ENCODE data around the gene BFSP1. TPM values are rescaled to one million over a fixed set of nuclear protein-coding genes. Genes with fewer than 3 reads are reported as not detected.

The BFSP1 gene
- total and polyA plus RNA-seq, 2 experiments from 2014 or later = 2.0 to 2.3 TPM

GRCh38 chr20:17523326-17523725 lies 7.9 kb downstream of the BFSP1 start:
- no peaks in the 10 kb centered on the region for H3K9me3 ChIP-seq (ENCODE audit: low read depth)
- no peaks in the 10 kb centered on the region for H3K27me3 ChIP-seq
- DNase-seq (ENCODE audit: low spot score) = no peak
- no peak overlapping the region for H3K4me2 ChIP-seq
- no peaks in the 10 kb centered on the region for H3K4me1 ChIP-seq (ENCODE audit: insufficient read depth)
- no peaks in the 10 kb centered on the region for H3K79me2 ChIP-seq
- no peak overlapping the region for H3K27ac ChIP-seq
- no peaks in the 10 kb centered on the region for H3K9me2 ChIP-seq (replicated peaks; ENCODE audit: insufficient read depth)
- TF ChIP-seq CTCF (IDR thresholded peaks at IDR 0.05; ENCODE audit: poor library complexity) (no peak), EZH2phosphoT487 (IDR thresholded peaks at IDR 0.05; ENCODE audit: low read depth, severe bottlenecking, unreplicated experiment) (no peak), EZH2 (IDR thresholded peaks at IDR 0.05; ENCODE audit: borderline replicate concordance) (no peak)
- H2AFZ ChIP-seq = no peak overlapping the region
- no peaks in the 10 kb centered on the region for H3K36me3 ChIP-seq (replicated peaks; ENCODE audit: insufficient read depth, low read depth)
- no peak overlapping the region for H3K4me3 ChIP-seq
- H4K20me1 ChIP-seq (ENCODE audit: insufficient read depth, poor library complexity, severe bottlenecking) = no peaks in the 10 kb centered on the region
- 85% methylated on average over 5 of the region's 5 CpGs for WGBS (ENCODE audit: low lambda C conversion rate, missing lambda C conversion rate)

- Histone ChIP-seq H3K9me3 (ENCODE audit: low read depth) (no peaks in the 10 kb centered on the region), H3K27ac (no peak overlapping the region), H3K36me3 (replicated peaks; ENCODE audit: insufficient read depth, low read depth) (no peaks in the 10 kb centered on the region), H3K4me2 (no peak overlapping the region), H3K27me3 (no peaks in the 10 kb centered on the region), H3K4me3 (no peak overlapping the region), H3K4me1 (ENCODE audit: insufficient read depth) (no peaks in the 10 kb centered on the region), H3K79me2 (no peaks in the 10 kb centered on the region), H4K20me1 (ENCODE audit: insufficient read depth, poor library complexity, severe bottlenecking) (no peaks in the 10 kb centered on the region), H3K9me2 (replicated peaks; ENCODE audit: insufficient read depth) (no peaks in the 10 kb centered on the region), H2AFZ (no peak overlapping the region)
- TF ChIP-seq EZH2phosphoT487 (IDR thresholded peaks at IDR 0.05; ENCODE audit: low read depth, severe bottlenecking, unreplicated experiment) (no peak), EZH2 (IDR thresholded peaks at IDR 0.05; ENCODE audit: borderline replicate concordance) (no peak), CTCF (IDR thresholded peaks at IDR 0.05; ENCODE audit: poor library complexity) (no peak)
- no peak for DNase-seq (ENCODE audit: low spot score)
- 78% methylated on average over 3 of the region's 3 CpGs for WGBS (ENCODE audit: low lambda C conversion rate, missing lambda C conversion rate)
Observed at GRCh38 chr20:17522528-17522927, 8.7 kb downstream of the BFSP1 start.

GRCh38 chr20:17520583-17520982 lies 10.6 kb downstream of the BFSP1 start:
- Histone ChIP-seq H3K79me2 (no peaks in the 10 kb centered on the region), H2AFZ (no peak overlapping the region), H3K4me3 (no peak overlapping the region), H3K27ac (no peak overlapping the region), H3K4me2 (no peak overlapping the region), H3K27me3 (no peaks in the 10 kb centered on the region), H3K4me1 (ENCODE audit: insufficient read depth) (no peaks in the 10 kb centered on the region), H3K9me2 (replicated peaks; ENCODE audit: insufficient read depth) (no peaks in the 10 kb centered on the region), H3K36me3 (replicated peaks; ENCODE audit: insufficient read depth, low read depth) (no peaks in the 10 kb centered on the region), H4K20me1 (ENCODE audit: insufficient read depth, poor library complexity, severe bottlenecking) (no peaks in the 10 kb centered on the region), H3K9me3 (ENCODE audit: low read depth) (no peaks in the 10 kb centered on the region)
- DNase-seq (ENCODE audit: low spot score) = no peak
- WGBS (ENCODE audit: low lambda C conversion rate, missing lambda C conversion rate) = 73% methylated on average over 3 of the region's 3 CpGs
- TF ChIP-seq EZH2phosphoT487 (IDR thresholded peaks at IDR 0.05; ENCODE audit: low read depth, severe bottlenecking, unreplicated experiment) (no peak), EZH2 (IDR thresholded peaks at IDR 0.05; ENCODE audit: borderline replicate concordance) (no peak), CTCF (IDR thresholded peaks at IDR 0.05; ENCODE audit: poor library complexity) (no peak)

Measured in hepatocyte (in vitro differentiated cells).